Fibroblast of pulmonary artery (primary cell): Measurements from ENCODE around the gene FAM8A1.

ENCODE experiments used
- DNase-seq: peaks from one replicate; pipeline ENCODE4 v3.0.0-alpha.2; 2010; ENCODE audit warnings: low read depth
- H3K4me3 ChIP-seq: replicated peaks from 2 replicates; pipeline ENCODE4 v1.5.1; 2011; ENCODE audit warnings: low read depth, mild to moderate bottlenecking, control low read depth, low read length, moderate library complexity
- CTCF ChIP-seq: IDR thresholded peaks from 2 replicates; pipeline ENCODE4 v1.5.1; 2011; ENCODE audit warnings: mild to moderate bottlenecking, control low read depth, low read length, inconsistent platforms; ENCODE audit errors: missing control alignments

FAM8A1 gene

DNA sequence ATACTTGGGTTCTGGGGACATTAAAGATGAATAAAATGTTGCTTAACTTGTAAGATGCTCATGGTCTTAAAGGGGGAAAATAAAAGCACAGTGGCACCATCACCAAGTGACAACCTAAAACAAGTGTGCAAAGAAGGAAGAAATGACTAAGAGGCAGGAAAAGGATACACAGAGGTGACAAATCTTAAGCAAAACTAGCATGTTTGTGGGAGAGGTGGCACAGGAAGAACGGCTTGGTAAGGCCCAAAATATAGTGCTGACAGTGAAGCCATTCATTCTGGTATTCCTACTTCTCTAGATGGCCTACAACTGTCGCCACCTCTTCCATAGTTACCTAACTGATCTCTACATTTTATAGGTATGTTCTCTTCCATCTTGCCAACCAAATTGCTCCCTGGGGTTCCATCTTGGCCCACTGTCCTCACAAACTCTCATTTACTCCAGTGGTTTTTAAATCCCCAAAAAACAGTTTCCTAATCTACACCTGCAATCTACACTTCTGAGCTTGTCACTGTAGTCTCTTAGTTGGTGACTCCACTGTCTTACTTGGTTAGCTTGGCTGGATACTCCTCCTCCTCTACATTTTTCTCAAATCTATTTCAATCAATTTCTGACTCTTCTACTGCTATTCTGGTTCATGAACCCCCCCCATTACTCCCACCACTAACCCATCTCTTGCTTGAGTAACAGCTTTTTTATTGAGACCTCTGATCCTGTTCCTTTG lies 33.5 kb downstream of the FAM8A1 start:
- DNase-seq, result no peak
- no peak for TF ChIP-seq CTCF
- no peak overlapping the region for H3K4me3 ChIP-seq

GRCh38 chr6:17635568-17635967 lies 35.5 kb downstream of the FAM8A1 start:
- TF ChIP-seq CTCF, result no peak
- DNase-seq, result no peak
- no peak overlapping the region for H3K4me3 ChIP-seq

GRCh38 chr6:17638212-17638715 lies 38.2 kb downstream of the FAM8A1 start:
- H3K4me3 ChIP-seq, result no peak overlapping the region
- DNase-seq, result no peak
- TF ChIP-seq CTCF, result no peak

GRCh38 chr6:17640477-17640917 lies 40.4 kb downstream of the FAM8A1 start:
- DNase-seq, result peak; percentile 72
- TF ChIP-seq CTCF, result no peak
- H3K4me3 ChIP-seq, result no peak overlapping the region

- DNase-seq, result no peak
- no peak for TF ChIP-seq CTCF
- H3K4me3 ChIP-seq, result no peak overlapping the region
These were observed 48.6 kb downstream of the FAM8A1 start for GRCh38 chr6:17648745-17649144.

DNA sequence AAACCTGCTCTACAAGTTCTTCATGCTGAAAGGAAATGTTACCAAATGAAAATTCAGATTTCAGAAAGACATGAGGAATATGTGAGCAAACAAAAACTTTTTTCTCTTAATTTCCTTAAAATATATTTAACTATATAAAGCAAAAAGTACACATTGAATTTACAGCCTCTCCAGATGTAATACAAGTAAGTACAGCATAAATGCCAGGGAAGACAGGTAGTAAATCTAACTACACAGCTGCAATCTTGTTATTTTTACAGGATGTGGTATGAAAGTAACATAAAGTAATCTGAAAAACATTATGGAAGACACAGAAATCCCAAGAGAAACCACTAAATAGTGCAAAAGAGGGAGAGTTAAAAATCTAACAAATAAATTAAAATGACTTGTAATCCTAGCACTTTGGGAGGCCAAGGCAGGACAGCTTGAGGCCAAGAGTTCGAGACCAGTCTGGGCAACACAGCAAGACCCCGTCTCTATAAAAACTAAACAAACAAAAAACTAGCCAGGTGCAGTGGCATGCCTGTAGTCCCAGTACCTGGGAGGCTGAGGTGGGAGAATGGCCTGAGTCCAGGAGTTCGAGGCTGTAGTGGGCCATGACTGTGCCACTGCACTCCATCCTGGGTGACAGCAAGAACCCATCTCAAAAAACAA lies 50.7 kb downstream of the FAM8A1 start:
- H3K4me3 ChIP-seq, result no peak overlapping the region
- no peak for DNase-seq
- no peak for TF ChIP-seq CTCF
